GM19035 (cell line): ENCODE measurements around the gene BBX.
"Not testable (repeated sequence)": the region's sequence is repeated elsewhere in the genome, so short reads cannot be mapped to it uniquely, and the experiment has no call there.

Experiments
- ATAC-seq: cut with Tn5 transposase; IDR thresholded peaks from one replicate; pipeline ENCODE4 v1.9.1; 2021; ENCODE audit not compliant: unreplicated experiment

Gene BBX

DNA sequence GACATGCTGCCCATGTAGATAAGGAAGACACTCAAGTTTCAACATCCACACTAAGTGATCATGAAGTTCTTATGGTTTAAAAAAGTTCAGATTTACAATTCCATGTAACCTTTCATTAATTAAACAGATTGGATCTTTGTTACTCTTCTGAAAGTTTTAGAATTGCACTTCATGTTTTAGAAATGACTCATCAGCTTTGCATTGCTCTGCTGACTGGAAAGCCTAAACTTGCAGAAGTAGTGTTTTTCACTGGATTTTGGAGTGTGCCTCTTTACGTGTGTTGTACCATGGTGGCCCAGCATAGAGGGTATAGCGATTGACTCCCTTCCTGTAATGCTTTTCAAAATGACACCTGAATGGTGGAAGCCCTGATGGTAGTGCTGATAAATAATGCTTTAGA lies 157.9 kb downstream of the BBX start:
- ATAC-seq = no peak

DNA sequence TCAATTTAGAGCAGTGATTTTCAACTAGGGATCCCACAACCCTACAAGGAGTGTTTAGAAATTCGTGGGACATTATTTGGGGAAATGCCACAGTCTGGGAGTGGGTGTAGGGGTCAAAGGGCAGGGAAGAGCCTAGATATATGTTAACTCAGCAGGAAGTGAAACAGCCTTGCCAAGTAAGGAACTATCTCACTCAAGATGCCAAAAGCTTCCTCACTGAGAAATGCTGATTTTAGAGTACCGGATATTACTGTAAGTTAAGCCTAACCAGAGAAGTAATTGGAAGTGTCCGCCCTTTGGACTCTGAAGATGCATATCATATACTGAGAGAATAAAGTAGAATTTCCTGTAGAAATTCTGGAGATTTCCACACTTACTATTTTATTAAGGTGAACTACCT lies 158.6 kb downstream of the BBX start:
- no peak for ATAC-seq

DNA sequence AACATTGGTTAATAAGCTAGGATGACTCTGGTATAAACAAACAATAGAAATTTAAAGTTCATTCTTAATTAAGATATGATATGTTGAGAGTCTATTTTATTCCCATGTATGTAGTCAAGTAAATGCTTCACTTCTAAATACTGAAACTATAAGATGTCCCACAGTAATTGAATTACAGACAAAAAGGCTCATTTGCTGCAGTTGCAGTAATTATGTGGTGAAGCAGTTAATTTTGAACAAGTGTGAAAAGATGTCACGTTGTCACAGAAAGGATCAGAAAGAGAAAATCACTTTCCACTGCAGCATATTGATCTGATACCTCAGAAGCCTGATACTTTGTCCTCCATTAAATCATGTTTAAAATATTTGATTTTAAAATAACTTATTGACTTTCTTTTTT lies 159.8 kb downstream of the BBX start:
- ATAC-seq = no peak

DNA sequence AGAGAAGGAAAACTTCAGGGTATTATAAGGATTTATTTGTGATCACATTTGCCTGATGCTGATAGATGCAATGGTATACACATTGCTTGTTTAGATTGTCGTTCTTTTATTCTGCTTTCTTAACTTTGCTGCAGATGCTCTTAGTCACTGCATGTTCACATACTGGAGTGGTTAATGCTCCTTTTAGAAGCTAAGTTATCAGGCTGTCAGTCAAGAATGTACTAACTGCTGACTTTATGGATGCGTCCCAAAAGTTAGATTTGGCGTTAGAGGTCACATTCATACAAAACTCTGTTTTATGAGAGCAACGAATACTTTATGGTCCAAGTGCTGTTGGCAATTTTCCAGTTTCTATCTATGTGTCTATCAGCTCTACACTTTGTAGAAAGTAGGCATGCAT lies 160.7 kb downstream of the BBX start:
- no peak for ATAC-seq

DNA sequence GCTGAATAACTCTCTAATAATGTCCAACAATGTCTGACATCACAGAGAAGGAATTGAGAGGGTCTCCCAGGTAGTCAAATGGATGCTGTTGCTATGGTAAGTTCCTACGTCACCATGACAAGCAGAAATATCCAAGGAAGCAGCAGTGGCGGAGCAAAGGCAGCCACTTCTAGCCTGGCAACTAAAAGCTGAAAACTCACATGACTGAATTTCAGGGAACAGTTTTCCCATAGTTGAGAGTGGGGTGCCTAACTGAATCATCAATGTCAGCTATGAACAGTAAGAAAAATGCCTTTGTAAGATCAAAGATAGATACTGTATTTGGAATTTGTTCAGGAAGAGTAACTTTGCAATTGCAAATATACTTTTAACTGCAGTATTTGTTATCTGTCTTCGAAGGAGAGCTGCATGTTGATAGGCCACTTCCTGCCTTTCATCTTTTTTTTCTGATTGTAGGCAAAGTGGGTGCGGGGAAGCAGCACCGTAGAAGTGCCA lies 161.7 kb downstream of the BBX start:
- ATAC-seq = no peak

DNA sequence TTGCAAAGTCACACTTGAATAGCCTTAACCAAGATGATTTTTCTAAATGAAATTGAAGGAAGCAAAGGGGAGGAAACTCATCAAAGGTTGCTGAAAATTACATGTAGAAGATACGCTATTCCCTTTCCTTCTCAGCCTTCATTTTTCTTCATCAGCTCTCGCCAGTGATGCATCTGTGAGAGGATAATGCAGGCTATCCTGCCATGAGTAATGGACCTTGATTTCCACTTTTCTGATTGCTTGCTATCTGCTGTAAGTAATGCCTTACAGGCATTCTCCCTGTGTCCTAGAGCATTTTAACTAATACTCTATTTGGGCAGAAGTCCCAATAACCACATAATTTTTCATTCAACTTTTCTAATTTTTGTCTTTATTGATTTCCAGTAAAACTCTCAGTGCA lies 162.6 kb downstream of the BBX start:
- no peak for ATAC-seq

DNA sequence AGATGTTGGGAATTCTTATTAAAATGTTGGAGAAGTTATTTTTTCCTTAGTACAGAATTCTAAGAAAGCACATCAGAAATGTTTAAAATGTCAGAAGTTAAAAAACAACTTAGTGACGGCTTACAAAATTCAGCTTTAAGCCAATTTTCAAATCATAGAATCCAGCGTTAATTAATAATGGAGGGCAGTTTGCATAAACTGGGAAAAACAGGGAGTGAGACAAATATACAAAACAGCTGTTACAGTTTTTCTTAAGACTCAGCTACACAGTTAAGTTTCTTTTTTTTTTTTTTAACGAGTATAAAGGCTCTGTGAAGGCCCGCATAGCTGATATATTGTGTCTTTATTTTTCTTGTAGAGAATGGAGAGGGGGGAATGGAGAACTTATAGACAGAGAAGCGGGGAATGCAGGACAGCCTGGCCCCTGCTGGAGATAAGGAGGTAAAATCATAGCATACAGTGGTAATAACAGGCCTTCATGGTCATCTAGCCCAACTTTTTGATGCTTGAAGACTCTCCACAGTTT lies 164.4 kb downstream of the BBX start:
- ATAC-seq = no peak

DNA sequence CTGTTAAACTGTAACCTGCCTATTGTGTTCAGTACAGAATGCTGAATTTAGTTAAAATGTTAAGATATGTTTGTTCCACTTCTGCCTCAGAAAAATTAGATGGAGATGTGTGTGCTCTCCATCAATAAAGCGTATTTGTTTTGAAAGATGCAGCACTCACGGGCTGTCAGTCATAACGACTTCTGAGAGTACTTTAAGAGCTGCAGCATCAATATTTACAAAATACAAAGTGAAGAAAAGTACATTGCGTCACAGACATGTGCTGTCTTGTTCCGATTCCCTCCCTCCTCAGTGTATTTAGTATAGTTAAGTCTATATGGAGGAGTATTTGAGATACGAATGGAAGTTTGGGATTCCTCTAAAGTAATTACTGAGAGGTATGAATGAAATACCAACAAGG lies 166.6 kb downstream of the BBX start:
- no peak for ATAC-seq

DNA sequence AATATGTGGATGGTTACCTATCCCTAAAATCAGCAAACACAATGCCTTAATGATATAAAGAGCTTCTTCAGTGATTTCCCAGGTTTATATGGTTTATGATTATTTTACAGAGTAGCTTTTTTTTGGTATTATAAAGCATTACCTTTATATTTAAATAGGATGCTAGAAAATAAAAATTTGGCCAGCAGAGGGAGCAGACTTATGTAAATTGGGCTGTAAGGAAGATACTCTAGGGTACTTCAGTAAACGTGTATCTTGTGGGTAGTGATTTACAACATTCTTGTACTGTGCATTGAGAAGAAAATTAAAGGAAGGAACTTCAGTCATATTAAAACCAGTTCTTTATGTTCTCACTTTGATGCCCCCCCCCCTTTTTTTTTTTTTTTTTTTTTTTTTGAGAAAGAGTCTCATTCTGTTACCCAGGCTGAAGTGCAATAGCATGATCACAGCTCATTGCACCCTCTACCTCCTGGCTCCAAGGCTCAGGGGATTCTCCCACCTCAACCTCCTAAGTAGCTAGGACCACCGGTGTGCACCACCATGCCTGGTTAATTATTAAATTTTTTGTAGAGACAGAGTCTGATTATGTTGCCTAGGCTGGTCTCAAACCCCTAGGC lies 167.9 kb downstream of the BBX start:
- no peak for ATAC-seq

DNA sequence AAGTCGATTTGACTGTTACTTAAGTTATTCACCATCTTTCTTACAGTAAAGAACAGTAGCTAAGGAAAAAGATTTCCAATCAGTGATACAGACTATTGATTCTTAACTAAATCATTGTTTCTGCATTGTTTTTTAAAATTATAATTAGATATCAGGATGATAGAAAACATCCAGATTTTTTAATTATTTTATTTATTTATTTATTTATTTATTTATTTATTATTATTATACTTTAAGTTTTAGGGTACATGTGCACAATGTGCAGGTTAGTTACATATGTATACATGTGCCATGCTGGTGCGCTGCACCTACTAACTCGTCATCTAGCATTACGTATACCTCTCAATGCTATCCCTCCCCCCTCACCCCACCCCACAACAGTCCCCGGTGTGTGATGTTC lies 169.2 kb downstream of the BBX start:
- ATAC-seq = not testable (repeated sequence)

DNA sequence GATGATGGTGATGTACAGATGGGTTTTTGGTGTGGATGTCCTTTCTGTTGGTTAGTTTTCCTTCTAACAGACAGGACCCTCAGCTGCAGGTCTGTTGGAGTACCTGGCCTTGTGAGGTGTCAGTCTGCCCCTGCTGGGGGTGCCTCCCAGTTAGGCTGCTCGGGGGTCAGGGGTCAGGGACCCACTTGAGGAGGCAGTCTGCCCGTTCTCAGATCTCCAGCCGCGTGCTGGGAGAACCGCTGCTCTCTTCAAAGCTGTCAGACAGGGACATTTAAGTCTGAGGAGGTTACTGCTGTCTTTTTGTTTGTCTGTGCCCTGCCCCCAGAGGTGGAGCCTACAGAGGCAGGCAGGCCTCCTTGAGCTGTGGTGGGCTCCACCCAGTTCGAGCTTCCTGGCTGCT lies 174.6 kb downstream of the BBX start:
- ATAC-seq = not testable (repeated sequence)

DNA sequence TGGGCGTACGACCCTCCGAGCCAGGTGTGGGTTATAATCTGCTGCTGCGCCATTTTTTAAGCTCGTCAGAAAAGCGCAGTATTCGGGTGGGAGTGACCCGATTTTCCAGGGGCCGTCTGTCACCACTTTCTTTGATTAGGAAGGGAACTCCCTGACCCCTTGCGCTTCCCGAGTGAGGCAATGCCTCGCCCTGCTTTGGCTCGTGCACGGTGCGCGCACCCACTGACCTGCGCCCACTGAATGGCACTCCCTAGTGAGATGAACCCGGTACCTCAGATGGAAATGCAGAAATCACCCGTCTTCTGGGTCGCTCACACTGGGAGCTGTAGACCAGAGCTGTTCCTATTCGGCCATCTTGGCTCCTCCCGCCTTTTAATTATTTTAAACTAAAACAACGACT lies 175.1 kb downstream of the BBX start:
- not testable (repeated sequence) for ATAC-seq

DNA sequence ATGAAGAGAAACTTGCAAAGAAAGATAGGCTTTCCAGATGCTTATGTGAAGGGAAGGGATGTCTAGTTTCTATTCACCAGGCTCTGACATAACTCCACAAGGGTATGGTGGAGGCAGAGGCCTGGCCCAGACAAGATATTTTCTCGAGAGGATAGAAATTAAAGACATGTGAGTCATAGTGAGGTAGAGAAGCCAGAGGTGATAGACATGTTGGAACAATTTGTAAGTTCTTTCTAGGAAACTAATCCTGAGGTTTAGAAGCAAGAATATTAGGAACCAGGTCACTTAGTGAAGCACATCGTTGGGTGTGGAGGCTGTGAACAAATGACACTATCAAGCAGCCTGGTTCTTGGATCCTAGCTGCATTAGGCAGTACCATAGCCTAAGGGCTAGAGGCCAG lies 176.9 kb downstream of the BBX start:
- no peak for ATAC-seq

DNA sequence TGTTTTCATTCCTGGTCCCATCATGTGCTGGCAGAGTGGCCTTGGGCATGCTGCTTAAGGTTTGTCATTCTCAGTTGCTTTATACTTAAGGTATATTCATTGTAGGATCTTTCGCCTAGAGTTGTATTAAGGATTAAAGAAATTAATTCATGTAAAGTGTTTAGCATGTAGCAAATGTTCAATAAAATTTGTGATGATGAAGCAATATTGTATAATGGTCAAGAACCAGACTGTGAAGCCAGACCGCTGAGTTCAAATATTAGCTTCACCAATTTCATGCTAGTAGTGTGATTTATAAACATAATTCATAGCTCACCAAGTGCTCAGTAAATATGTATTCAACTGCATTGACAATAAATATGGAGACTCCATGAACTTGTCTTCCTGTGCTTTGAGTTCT lies 178.5 kb downstream of the BBX start:
- no peak for ATAC-seq

DNA sequence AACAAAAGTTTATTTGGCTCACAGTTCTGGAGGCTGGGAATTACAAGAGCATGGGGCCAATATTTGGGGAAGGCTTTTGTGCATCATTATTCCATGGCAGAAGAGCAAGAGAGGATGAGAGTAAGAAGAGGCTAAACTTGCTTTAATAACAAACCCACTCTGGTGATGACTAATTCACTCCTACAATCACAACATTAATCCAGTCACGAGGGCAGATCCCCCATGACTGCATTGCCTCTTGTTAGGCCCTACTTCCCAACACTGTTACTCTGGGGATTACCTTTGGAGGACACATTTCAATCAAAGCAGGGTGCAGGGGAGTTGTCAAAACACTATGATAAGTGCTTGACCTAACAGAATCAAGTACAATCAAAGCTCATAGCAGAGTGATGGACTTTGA lies 181.7 kb downstream of the BBX start:
- ATAC-seq = no peak

DNA sequence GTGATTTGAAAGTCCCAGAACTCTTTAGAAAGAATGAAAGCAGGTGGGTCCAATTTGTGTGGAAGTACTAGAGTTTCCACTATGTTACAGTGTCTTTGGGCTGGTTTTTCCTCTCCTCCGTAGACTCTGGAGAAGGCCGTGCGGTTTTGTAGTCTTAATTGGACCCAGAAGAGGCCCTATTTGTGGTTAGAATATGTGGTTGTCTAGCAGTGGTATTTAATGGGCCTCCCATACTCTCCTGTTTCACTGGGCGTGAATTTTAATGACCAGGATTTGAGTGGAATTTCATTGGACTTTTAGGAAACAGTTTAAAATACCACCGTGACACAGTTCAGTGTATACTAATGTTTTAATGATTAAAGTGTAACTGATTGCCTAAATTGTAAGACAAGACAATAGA lies 182.3 kb downstream of the BBX start:
- ATAC-seq = no peak

DNA sequence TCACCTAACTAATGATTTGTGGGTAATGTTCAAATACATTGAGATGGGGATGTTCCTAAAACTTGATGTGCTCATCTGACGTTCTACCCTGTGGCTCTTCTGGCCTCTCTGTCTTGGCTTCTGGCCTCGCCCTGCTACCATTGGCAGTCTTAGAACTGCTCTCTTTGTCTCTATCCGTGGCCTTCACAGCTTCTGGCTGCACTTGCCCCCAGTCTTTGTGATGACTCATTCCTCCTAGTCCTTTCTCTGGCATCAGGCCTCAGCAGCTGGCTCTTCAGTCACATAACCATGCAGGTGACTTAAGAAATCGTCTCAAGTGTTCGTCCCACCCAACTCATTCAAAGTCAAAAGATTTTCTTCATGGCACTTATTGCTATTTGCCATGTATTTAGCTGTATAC lies 188.1 kb downstream of the BBX start:
- no peak for ATAC-seq

DNA sequence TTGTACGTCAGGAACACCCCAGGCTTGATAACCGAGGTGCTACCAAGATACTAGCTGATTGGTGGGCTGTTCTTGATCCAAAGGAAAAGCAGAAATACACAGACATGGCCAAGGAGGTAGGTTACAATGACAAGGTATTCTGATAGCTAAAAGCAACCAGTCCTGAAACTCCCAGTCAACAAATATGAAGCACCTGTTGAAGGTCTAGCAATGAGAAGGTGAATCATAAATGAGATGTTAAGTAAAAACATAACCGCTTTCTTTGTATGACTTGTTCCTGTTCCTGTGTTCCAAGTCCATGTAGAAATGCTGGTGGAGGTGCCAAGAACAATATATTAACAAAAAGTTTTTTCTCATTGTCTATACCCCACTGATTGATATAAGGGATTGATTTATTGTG lies 194.0 kb downstream of the BBX start:
- ATAC-seq = no peak

DNA sequence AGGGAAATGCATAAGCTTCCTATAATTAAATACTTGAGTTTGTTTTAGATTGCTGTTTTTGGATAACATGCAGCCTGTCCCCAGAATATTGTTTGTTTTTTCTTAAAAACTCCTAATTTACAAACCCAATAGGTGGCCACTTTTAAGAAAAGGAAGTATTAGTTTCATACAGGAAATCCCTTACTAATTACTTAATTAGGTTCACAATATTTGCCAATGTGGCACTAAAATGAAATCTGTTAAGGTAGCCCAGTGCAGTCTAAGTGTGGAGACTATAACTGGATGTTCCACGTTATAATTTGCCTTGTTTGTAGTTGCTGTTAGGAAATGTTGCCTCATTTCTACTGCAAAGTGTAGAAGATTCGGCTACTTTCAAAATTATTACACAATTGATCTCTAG lies 195.8 kb downstream of the BBX start:
- ATAC-seq = no peak

DNA sequence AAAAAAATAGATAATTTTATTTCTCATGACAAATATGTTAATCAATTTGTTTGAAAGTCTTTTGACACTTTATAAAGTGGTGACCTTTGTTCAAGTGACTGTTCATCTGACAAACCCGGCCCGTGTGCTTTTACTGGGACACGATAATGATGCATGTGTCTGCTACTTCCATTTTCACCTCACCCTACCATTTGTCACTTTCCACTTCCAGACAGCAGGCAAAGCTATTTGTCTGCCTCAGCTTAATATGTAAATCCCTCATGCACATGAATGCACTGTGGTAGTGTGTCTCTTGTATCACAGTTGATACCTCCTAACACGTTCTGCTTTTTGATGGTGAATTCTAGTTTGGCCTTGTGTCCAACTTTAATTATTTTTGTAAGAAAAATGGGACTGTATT lies 204.3 kb downstream of the BBX start:
- no peak for ATAC-seq

DNA sequence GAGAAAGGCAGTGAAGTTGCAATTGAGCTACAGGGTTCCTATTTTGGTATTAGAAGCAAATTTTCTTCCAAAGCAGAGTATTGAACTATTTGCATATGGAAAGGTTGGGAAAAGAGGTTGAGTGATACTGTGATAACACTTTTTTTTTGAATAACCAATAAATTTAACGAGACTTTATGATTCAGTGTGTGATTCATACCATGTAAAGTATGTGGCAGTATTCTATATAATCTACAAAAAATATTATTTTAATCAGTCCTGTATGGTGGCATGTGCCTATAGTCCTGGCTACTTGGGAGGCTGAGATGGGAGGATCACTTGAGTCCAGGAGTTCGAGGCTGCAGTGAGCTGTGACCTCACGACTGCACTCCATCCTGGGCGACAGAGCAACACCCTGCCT lies 206.9 kb downstream of the BBX start:
- no peak for ATAC-seq

DNA sequence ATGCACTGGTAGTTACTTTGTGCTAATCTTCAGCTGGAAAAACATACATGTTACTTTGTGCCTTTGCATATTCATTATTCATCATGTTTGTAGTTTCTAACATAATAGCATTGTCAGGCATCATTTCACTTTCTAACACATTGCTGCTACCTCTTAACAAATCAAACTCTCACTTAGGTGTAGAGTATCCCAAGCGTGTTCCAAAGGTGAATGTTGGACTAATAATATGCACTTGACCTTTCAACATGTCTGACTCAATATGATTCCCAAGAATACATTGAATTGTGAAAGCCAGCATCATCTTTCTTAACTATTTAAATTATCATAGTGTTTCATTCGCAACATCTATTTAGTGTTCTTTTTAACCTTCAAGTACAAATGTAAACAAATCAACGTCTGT lies 211.6 kb downstream of the BBX start:
- ATAC-seq = no peak

DNA sequence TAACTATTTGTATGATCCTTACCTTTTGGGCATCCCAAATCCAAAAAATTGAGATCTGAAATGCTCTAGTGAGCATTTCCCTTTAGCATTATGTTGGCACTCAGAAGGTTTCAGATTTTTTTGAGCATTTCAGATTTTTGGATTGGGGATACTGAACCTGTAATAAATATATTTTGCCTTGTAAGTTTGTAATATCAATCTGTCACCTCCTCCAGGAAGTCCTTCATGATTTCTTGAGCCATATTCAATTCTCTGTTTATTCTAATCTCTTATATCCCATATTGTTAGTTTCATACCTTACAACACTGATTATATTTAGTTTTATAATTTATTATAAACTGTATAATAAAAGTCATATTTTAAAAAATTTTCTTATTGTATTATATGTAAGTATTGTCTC lies 215.2 kb downstream of the BBX start:
- no peak for ATAC-seq
